GM21529 (cell line): ENCODE data around the gene ACD.

Experiments
- ATAC-seq: cut with Tn5 transposase; IDR thresholded peaks from one replicate; pipeline ENCODE4 v1.9.1; 2021; ENCODE audit not compliant: unreplicated experiment

The ACD gene

GRCh38 chr16:67676516-67676915 is 16.5 kb upstream of the ACD start:
- ATAC-seq, result no peak

GRCh38 chr16:67675999-67676398 is 15.9 kb upstream of the ACD start:
- no peak for ATAC-seq

DNA sequence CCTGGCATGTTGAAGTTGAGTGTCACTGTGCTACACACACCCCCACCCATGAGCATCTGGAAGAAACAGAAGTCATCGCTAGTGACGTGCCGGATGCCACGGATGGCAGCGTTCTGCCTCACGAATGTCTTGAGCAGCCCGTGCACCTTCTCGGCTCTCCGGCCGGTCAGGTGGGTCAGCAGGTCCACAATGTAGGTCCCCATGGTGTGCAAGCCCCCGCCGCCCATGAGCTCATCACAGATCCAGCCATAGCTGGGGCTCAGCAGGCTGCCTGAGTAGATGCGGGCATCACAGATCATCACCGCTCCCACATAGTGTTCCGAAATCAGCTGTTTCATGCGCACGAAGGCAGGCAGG is 15.5 kb upstream of the ACD start:
- ATAC-seq, result no peak

DNA sequence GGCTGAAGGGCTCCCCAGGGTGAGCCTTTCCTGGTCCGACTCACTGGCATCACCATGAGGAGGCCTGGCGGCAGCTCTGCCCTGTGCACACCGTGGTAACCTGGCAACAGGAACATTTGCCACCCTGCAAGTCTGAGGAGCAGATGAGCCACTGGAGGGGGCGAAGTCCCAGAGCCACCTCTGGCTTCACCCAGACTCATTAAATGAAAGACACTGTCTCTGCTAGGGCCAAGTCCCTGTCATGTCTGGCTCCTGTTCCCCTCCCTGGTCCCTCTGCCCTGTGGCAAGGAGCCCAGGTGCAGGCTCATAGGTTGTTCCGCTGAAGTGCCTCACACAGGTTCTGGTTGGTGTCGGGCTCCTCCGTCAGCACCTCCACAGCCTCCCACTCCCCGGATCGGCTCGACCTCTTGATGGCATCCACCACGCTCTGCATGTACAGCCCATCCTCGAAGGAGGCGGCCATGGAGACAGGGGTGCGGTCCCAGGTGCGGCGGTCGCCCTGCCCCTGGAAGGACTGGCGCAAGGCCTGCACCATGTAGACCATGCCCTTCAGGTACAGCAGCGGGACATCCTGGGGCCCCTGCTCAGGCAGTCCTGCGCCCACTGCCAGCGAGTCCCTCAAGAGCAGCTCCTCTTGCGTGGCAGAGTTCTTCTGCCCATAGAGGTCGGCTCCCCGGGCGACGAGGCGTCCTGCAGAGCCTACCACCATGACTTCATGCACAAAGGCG is 15.0 kb upstream of the ACD start:
- no peak for ATAC-seq

DNA sequence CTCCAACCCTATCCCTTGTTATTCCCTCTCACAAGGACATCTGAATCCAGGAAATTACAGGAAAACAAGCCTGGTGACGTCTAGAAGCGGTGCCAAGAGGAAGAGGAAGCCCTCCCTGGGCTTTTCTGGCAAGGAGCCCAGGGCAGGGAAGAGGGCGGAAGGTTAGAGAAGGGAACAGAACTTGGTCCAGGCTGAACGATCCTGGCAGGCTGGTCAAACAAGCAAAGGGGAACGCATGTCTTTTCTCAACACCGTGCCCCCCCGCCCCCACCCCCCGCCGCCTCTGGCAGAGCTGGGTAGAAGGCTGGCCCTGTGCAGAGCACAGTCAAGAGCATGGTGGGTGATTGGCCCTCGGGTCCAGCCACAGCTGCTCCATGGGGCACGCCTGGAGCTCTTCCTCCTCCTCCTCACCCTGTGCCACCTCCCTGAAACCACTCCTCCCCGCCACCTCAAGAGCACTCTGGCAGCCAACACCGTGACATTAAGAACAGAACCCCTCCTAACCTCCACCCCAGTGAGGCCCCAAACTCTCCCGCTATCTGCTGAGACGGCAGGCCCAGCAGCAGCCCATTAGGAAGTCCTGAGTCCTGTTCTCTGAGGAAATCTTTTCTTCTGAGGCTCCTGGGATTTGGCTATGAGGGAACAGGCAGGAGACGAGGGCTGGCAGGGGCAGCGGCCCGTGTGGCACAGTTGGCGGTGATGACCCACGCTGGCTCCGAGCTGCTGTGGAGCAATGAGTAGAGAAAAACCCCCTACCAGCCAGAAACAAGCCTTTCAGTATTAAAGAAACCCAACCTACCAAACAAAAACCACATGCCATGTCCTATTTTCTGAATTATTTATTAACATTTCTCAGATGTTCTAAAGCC is 13.9 kb upstream of the ACD start:
- no peak for ATAC-seq

DNA sequence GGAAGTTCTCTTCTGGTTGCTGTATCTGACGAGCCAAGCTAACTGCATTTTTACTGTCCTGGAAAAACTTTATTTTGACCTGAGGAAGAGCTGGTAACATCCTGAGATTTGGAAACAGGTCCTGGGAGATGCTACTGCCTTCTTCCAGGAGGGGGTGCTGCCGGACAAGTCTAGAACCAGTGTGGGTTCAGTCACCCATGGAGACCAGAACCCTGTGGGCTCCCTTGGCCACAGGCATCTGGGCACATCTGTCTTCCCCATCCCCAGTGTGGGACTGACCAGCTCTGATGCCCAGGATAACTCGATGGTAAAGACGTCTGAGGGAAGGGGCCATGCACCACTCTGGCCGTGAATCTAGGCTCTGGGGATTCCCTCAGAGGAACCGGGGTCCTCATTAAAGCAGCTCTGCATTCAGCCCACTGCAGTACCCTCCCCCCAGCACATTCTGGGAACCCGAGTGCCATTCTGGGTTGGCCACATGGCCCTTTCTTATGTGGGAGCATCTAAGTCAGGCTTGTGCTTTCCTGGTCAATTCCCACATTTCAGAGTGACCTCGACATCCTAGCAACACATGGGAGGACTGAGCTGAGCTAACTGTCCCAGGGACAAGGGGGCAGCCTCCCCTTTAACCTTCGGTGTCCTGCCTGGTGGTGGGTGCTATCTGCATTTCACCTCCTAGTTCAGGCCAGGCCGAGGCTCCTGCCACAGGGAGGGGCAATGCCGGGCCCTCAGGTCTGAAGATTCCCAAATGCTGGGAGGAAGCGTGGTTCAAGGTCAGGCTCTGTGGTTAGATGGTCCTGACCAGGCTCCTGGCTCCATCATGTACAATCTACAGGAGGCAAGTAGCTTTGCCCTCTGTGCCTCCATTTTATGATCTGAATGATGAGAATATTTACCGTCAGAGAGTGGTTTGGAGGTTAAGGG is 12.9 kb upstream of the ACD start:
- ATAC-seq, result no peak

- no peak for ATAC-seq
Observed at GRCh38 chr16:67672306-67672705, 12.2 kb upstream of the ACD start.

- no peak for ATAC-seq
Observed at GRCh38 chr16:67669499-67670101, 9.5 kb upstream of the ACD start.

DNA sequence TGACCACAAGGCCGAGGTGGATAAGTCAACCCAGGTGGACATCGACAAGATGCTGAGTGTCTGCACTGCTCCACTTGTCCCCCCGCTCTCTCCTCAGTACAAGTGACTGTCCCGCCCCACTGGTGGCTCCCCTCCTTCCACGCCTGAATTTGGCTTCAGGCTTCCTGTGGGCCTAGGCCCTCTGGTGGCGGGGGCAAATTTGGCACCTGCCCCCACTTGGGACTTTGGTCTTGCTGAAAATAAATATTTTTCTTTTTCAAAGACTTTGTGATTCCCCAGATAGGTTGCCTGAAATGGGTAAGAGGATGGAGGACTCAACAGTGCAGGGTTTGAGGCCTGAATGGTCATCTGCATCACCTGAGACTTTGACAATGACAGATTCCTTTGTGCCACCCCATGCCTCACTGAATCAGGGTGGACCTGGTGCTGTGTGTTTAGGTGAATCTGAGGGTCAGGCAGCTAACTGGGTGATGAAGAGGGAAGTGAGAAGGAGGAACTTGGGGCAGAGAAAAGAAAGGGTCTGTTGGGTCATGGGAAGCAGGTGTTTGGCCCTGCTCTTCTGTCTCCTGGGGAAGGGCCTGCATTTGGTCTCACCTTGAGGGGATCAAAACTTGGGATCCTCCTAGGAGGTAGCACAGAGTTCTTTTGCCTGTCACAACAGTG is 8.6 kb upstream of the ACD start:
- no peak for ATAC-seq

- peak; percentile 68 for ATAC-seq
Observed at GRCh38 chr16:67667817-67668494, 7.9 kb upstream of the ACD start.

DNA sequence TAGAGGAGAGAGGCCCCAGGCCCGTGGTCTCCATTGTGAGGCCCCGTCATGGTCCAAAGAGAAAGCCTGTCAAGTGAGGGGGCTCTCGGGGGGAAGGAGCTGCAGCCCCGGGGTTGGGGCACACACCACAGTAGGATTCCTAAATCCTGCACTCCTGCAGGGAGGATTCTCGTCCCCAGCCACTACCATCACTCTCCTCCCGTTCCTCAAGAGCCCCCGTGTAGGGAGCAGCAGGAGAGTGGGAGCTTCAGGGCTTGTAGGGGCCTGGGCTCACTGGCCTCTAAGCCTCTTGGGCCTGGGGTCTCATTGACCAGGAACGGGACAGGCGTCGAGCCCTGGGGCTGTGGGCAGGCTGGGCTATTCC is 7.4 kb upstream of the ACD start:
- no peak for ATAC-seq

DNA sequence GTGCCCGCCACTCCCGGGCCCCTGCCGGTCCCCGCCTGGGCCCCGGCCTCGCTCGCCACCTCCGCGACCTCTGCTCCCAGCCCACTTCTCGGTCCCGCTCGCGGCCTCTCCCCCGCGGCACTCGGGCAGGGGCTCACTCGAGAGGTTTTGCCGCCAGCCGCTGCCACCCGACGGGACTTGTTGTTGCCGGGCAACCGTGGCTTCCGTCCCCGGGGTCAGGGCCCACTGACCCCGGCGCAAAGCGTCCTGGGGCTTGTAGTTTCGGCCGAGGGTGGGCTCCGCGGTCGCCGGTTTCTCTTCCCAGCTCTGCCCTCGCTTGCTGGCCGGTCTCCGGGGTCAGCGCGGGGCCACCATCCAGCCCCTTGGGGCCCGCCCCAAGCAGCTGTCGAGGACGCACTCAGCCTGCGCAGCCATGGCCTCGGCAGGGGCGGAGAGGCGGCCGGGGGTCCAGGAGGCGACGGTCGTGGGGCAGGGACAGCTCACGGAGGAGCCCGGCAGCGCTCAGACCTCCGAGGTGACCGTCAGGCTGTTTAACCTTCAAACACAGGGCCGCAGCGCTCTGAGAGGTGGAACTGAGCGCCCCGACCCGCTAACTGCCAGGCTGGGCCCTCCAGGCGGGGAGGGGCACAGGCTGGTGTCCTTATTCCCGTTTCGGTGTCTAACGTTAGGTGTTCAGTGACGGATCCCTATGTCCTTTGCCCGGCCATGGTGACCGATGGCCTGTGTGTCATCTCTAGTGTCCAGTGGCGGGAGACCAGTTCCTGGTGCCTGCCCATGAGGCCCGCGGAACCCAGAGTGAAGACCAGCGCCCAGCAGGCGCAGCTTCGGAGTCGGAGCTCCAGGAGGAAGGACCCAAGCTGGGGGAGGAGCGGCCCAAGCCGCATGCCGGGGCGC is 6.7 kb upstream of the ACD start, which contains the start of the genes C16orf86 and ENKD1:
Gene C16orf86 (plus strand): TSS at position 256 of the 894 bp plus-strand sequence. CDS start 157 bp downstream, at position 413.
Gene ENKD1 (minus strand): TSS at position 192 of the 894 bp plus-strand sequence. CDS start 308 bp downstream, outside the sequence.
- peak; percentile 68 for ATAC-seq

GRCh38 chr16:67666032-67666551 is 6.0 kb upstream of the ACD start:
- ATAC-seq, result peak; percentile 2

DNA sequence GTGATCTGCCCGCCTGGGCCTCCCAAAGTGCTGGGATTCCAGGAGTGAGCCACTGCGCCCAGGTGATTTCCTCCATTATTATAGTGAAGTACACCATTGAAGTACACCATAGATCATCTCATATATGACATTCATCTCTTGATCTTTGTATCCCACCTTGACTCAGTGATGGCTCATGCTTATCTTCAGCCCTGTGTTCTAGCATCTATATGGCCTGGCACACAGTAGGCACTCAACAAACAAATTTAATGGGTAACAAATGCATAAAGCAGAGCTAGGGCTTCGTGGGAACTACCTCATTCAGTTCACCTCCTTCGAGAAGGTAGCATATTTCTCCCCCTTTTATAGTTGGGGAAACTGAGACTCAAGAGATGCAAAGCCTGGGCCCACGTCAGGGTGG is 5.5 kb upstream of the ACD start:
- ATAC-seq, result no peak

DNA sequence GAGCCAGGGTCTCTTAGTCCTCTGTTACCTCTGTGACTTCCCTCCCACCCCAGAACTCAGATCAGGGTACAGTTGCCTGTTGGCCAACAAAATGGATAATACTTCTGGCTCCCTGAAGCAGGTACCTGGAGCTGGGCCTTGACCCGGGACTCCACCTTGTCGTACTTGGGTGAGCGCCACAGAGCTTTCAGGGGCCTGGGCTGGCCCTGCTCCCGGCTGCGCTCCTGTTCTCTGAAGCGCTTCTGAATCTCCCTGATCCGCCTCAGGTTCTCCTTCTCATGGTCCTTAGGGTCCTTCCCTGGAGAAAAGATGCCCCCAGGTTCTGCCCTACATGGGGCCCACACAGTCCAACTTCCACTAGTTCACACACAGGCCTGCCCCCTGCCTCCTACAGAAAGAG is 4.8 kb upstream of the ACD start:
- ATAC-seq, result no peak

DNA sequence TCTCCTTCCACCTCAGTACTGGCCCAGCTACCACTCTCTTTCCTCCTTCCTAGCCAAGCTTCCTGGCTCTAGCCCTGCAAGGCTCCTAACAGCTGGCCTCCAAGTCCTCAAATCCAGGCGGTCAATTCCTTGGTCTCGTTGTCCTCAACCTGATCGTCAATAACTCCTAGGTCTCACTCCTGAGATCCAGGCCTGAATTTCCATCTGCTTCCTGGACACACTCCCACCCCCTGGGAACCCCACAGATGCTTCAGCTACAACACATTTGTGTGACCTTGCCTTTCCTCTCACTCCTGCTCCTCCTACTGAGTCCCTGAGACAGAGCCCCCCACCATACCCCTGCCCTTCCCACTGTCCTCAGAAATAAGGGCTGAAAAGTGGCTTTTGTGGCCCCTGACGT is 4.2 kb upstream of the ACD start:
- ATAC-seq, result no peak

- ATAC-seq, result no peak
Observed at GRCh38 chr16:67663877-67664222, 3.8 kb upstream of the ACD start.

GRCh38 chr16:67663151-67663876 is 3.3 kb upstream of the ACD start:
- no peak for ATAC-seq
